OCI-LY1 (cell line): ENCODE measurements around the gene IFT43.

Source experiments
- H2AFZ ChIP-seq: fragments of 200-600 bp; sonication (generic), shearing (Covaris generic); 2 replicates; pipeline ENCODE4 v1.6.0; 2014; ENCODE audit warnings: antibody characterized with exemption, mild to moderate bottlenecking, low read length
- H3F3A ChIP-seq: fragments of 200-600 bp; sonication (generic), shearing (Covaris generic); 2 replicates; pipeline ENCODE4 v1.6.0; 2014; ENCODE audit warnings: mild to moderate bottlenecking, antibody characterized with exemption, low read length, moderate library complexity; ENCODE audit not compliant: insufficient read depth
- H3K27ac ChIP-seq: fragments of 200-600 bp; sonication (generic); 2 replicates; pipeline ENCODE4 v1.5.1; 2014; ENCODE audit warnings: low read length, mixed run types, mild to moderate bottlenecking, low read depth; ENCODE audit not compliant: poor library complexity, severe bottlenecking
- H3K27me3 ChIP-seq: fragments of 200-600 bp; sonication (generic); 2 replicates; pipeline ENCODE4 v1.6.0; 2014; ENCODE audit warnings: antibody characterized with exemption, mild to moderate bottlenecking, low read length, moderate library complexity; ENCODE audit not compliant: insufficient read depth
- H3K36me3 ChIP-seq: fragments of 200-600 bp; sonication (generic); 2 replicates; pipeline ENCODE4 v1.6.1; 2014; ENCODE audit warnings: mild to moderate bottlenecking, antibody characterized with exemption, low read length, moderate library complexity, mixed read lengths; ENCODE audit not compliant: insufficient read depth
- H3K4me1 ChIP-seq: fragments of 200-600 bp; sonication (generic); 2 replicates; pipeline ENCODE4 v1.5.1; 2014; ENCODE audit warnings: mild to moderate bottlenecking, low read length, moderate library complexity; ENCODE audit not compliant: insufficient read depth, severe bottlenecking
- H3K4me2 ChIP-seq: fragments of 200-600 bp; sonication (generic), shearing (Covaris generic); 2 replicates; pipeline ENCODE4 v1.6.1; 2014; ENCODE audit warnings: low read length
- H3K4me3 ChIP-seq: fragments of 200-600 bp; sonication (generic); 2 replicates; pipeline ENCODE4 v1.5.1; 2014; ENCODE audit warnings: low read length, low read depth, mild to moderate bottlenecking, mixed read lengths; ENCODE audit not compliant: poor library complexity, severe bottlenecking
- H3K79me2 ChIP-seq: fragments of 200-600 bp; shearing (Covaris generic); 2 replicates; pipeline ENCODE4 v1.6.1; 2016; ENCODE audit warnings: mixed run types, low read length, mixed read lengths; ENCODE audit not compliant: insufficient read depth
- H3K9ac ChIP-seq: fragments of 200-600 bp; sonication (generic), shearing (Covaris generic); 2 replicates; pipeline ENCODE4 v1.6.1; 2014; ENCODE audit warnings: mild to moderate bottlenecking, low read length, mixed read lengths
- H3K9me2 ChIP-seq: fragments of 200-600 bp; sonication (generic), shearing (Covaris generic); 2 replicates; pipeline ENCODE4 v1.6.1; 2014; ENCODE audit warnings: low read depth, mild to moderate bottlenecking, low read length, mixed read lengths
- H3K9me3 ChIP-seq: fragments of 200-600 bp; shearing (Covaris generic); 2 replicates; pipeline ENCODE4 v1.6.1; 2014; ENCODE audit warnings: low read length, mixed read lengths
- H4K20me1 ChIP-seq: fragments of 200-600 bp; sonication (generic), shearing (Covaris generic); 2 replicates; pipeline ENCODE4 v1.6.0; 2016; ENCODE audit warnings: mild to moderate bottlenecking, low read length; ENCODE audit not compliant: insufficient read depth
- EZH2 ChIP-seq: fragments of 200-600 bp; sonication (generic), shearing (Covaris generic); IDR thresholded peaks from 2 replicates; pipeline ENCODE4 v1.8.0; 2017; ENCODE audit warnings: borderline replicate concordance, mixed run types, mild to moderate bottlenecking, antibody characterized with exemption, low read length, moderate library complexity, mixed read lengths
- TF ChIP-seq, protein P1 (sequence below): fragments of 200-600 bp; sonication (generic), shearing (Covaris generic); IDR thresholded peaks from 2 replicates; pipeline ENCODE4 v1.5.1; 2017; ENCODE audit warnings: mild to moderate bottlenecking, antibody characterized with exemption, low read length, moderate library complexity, mixed read lengths

IFT43 gene

DNA sequence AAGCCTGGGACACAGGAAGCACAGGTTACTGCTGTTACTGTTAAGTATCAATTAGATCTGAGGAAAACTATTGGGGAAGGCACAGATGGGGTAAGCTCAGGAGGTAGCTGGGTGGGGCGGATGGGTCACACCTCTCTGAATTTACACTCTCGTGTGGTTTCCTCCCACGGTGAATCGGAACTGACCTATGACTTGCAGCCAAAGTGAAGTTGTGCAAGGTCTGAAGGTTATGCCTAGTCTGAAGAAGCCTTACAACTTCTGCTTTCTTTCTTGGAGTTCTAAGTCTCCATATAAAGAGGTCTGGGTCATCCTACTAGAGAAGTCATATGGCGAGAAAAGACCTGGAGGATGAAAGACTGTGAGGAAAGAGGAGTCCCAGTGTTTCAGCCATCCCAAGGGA lies 140.5 kb downstream of the IFT43 start:
- H3K4me1 ChIP-seq = no peaks in the 10 kb centered on the region
- H3K9me3 ChIP-seq = no peaks in the 10 kb centered on the region
- no peak for TF ChIP-seq EZH2
- no peak overlapping the region for H2AFZ ChIP-seq
- H3K36me3 ChIP-seq = no peaks in the 10 kb centered on the region
- no peaks in the 10 kb centered on the region; the same call in 1 of the 2 replicates for H3K27me3 ChIP-seq
- H3F3A ChIP-seq = no peaks in the 10 kb centered on the region
- no peaks in the 10 kb centered on the region for H3K9me2 ChIP-seq
- no peak overlapping the region for H3K27ac ChIP-seq
- no peaks in the 10 kb centered on the region for H3K79me2 ChIP-seq
- no peak overlapping the region for H3K4me3 ChIP-seq
- H3K9ac ChIP-seq = no peak overlapping the region
- H3K4me2 ChIP-seq = no peak overlapping the region
- no peaks in the 10 kb centered on the region for H4K20me1 ChIP-seq

- Histone ChIP-seq H3K27me3 (no peaks in the 10 kb centered on the region), H3K4me2 (no peak overlapping the region), H2AFZ (no peak overlapping the region), H3K9ac (no peak overlapping the region), H3K4me3 (no peak overlapping the region), H3K9me2 (no peaks in the 10 kb centered on the region), H4K20me1 (no peaks in the 10 kb centered on the region), H3K36me3 (no peaks in the 10 kb centered on the region), H3F3A (no peaks in the 10 kb centered on the region), H3K79me2 (no peaks in the 10 kb centered on the region), H3K27ac (no peak overlapping the region), H3K9me3 (no peaks in the 10 kb centered on the region), H3K4me1 (no peaks in the 10 kb centered on the region)
- TF ChIP-seq, protein P1, sequence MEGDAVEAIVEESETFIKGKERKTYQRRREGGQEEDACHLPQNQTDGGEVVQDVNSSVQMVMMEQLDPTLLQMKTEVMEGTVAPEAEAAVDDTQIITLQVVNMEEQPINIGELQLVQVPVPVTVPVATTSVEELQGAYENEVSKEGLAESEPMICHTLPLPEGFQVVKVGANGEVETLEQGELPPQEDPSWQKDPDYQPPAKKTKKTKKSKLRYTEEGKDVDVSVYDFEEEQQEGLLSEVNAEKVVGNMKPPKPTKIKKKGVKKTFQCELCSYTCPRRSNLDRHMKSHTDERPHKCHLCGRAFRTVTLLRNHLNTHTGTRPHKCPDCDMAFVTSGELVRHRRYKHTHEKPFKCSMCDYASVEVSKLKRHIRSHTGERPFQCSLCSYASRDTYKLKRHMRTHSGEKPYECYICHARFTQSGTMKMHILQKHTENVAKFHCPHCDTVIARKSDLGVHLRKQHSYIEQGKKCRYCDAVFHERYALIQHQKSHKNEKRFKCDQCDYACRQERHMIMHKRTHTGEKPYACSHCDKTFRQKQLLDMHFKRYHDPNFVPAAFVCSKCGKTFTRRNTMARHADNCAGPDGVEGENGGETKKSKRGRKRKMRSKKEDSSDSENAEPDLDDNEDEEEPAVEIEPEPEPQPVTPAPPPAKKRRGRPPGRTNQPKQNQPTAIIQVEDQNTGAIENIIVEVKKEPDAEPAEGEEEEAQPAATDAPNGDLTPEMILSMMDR = no peak
- no peak for TF ChIP-seq EZH2
Measured at GRCh38 chr14:76129851-76130576, 144.5 kb downstream of the IFT43 start.

GRCh38 chr14:76131071-76131965 lies 145.8 kb downstream of the IFT43 start:
- H3K4me3 ChIP-seq = no peak overlapping the region
- H3K4me2 ChIP-seq = no peak overlapping the region
- H3K79me2 ChIP-seq = no peaks in the 10 kb centered on the region

More at GRCh38 chr14:76131071-76131965, 145.8 kb downstream of the IFT43 start:
- Histone ChIP-seq H4K20me1 (no peaks in the 10 kb centered on the region), H3K9me3 (no peaks in the 10 kb centered on the region), H3K9ac (no peak overlapping the region), H2AFZ (no peak overlapping the region), H3K27ac (no peak overlapping the region), H3F3A (no peaks in the 10 kb centered on the region), H3K36me3 (no peaks in the 10 kb centered on the region), H3K4me1 (no peaks in the 10 kb centered on the region), H3K9me2 (no peaks in the 10 kb centered on the region), H3K27me3 (no peaks in the 10 kb centered on the region)
- TF ChIP-seq EZH2 = no peak
- TF ChIP-seq, protein P1 = no peak
